ENCODE measurements around the gene FBXL13. TPM values are rescaled to one million over a fixed set of nuclear protein-coding genes. Genes with fewer than 3 reads are reported as not detected.
"Not testable (repeated sequence)": the region's sequence is repeated elsewhere in the genome, so short reads cannot be mapped to it uniquely, and the experiment has no call there.

FBXL13 gene
- total and polyA plus RNA-seq, 2 experiments from 2014 or later, result 1.2 to 2.5 TPM

DNA sequence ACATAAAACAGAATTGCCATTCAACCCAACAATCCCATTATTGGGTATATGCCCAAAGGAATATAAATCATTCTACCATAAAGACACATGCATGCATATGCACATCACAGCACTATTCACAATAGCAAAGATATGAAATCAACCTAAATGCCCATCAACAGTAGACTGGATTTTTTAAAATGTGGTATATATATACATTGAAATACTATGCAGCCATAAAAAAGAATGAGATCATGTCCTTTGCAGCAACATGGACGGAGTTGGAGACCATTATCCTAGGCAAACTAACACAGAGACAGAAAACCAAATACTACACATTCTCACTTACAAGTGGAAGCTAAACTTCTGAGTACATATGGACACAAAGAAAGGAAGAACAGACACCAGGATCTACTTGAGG lies 51.0 kb downstream of the FBXL13 start:
- not testable (repeated sequence) for H3K79me2 ChIP-seq (replicated peaks; ENCODE audit: insufficient read depth); H3K4me2 ChIP-seq; H3K4me3 ChIP-seq; H3K27ac ChIP-seq (ENCODE audit: low read depth); H3K36me3 ChIP-seq (ENCODE audit: insufficient read depth); H2AFZ ChIP-seq; H3K9me2 ChIP-seq (ENCODE audit: insufficient read depth); H3K27ac Mint-ChIP-seq; H3K27me3 ChIP-seq (ENCODE audit: insufficient read depth); H4K20me1 ChIP-seq (replicated peaks; ENCODE audit: insufficient read depth); H3K27me3 Mint-ChIP-seq (ENCODE audit: insufficient read depth, low read depth, poor library complexity); H3K4me1 Mint-ChIP-seq; ATAC-seq; DNase-seq (ENCODE audit: low spot score); H3F3A ChIP-seq (replicated peaks; ENCODE audit: low read depth); H3K4me3 Mint-ChIP-seq; H3K4me1 ChIP-seq (ENCODE audit: insufficient read depth)
- Mint-ChIP-seq H3K36me3 (ENCODE audit: low read depth) (peaks cover 23% of the 10 kb centered on the region), H3K9me3 (peaks cover 31% of the 10 kb centered on the region)

DNA sequence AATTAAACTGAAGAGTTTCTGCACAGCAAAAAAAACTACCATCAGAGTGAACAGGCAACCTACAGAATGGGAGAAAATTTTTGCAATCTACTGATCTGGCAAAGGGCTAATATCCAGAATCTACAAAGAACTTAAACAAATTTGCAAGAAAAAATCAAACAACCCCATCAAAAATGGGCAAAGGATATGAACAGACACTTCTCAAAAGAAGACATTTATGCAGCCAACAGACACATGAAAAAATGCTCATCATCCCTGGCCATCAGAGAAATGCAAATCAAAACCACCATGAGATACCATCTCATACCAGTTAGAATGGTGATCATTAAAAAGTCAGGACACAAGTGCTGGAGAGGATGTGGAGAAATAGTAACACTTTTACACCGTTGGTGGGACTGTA lies 53.1 kb downstream of the FBXL13 start:
- not testable (repeated sequence) for H3K4me1 ChIP-seq (ENCODE audit: insufficient read depth); H3K79me2 ChIP-seq (replicated peaks; ENCODE audit: insufficient read depth); H3K27me3 Mint-ChIP-seq (ENCODE audit: insufficient read depth, low read depth, poor library complexity); H3K4me3 Mint-ChIP-seq; DNase-seq (ENCODE audit: low spot score); H3K27ac ChIP-seq (ENCODE audit: low read depth); H3K27me3 ChIP-seq (ENCODE audit: insufficient read depth); H3K4me3 ChIP-seq; H3K4me2 ChIP-seq; H2AFZ ChIP-seq; ATAC-seq; H4K20me1 ChIP-seq (replicated peaks; ENCODE audit: insufficient read depth); H3F3A ChIP-seq (replicated peaks; ENCODE audit: low read depth); H3K27ac Mint-ChIP-seq; H3K9me2 ChIP-seq (ENCODE audit: insufficient read depth); H3K4me1 Mint-ChIP-seq; H3K36me3 ChIP-seq (ENCODE audit: insufficient read depth)
- Mint-ChIP-seq H3K36me3 (ENCODE audit: low read depth) (peaks cover 34% of the 10 kb centered on the region), H3K9me3 (peaks cover 44% of the 10 kb centered on the region)

- not testable (repeated sequence) for H3K27ac Mint-ChIP-seq; H3K27ac ChIP-seq (ENCODE audit: low read depth); H3K4me1 ChIP-seq (ENCODE audit: insufficient read depth); DNase-seq (ENCODE audit: low spot score); H3K27me3 ChIP-seq (ENCODE audit: insufficient read depth); H3K4me3 ChIP-seq; H3F3A ChIP-seq (replicated peaks; ENCODE audit: low read depth); H3K4me3 Mint-ChIP-seq; H4K20me1 ChIP-seq (replicated peaks; ENCODE audit: insufficient read depth); H3K4me2 ChIP-seq; H3K36me3 ChIP-seq (ENCODE audit: insufficient read depth); H2AFZ ChIP-seq; H3K27me3 Mint-ChIP-seq (ENCODE audit: insufficient read depth, low read depth, poor library complexity); H3K4me1 Mint-ChIP-seq; ATAC-seq; H3K79me2 ChIP-seq (replicated peaks; ENCODE audit: insufficient read depth); H3K9me2 ChIP-seq (ENCODE audit: insufficient read depth)
- Mint-ChIP-seq H3K9me3 (peaks cover 50% of the 10 kb centered on the region), H3K36me3 (ENCODE audit: low read depth) (peaks cover 40% of the 10 kb centered on the region)
Measured at GRCh38 chr7:103020876-103021275, 53.7 kb downstream of the FBXL13 start.

- H3K9me2 ChIP-seq (ENCODE audit: insufficient read depth); H3K36me3 ChIP-seq (ENCODE audit: insufficient read depth); H4K20me1 ChIP-seq (replicated peaks; ENCODE audit: insufficient read depth); H3K4me3 Mint-ChIP-seq; H3K4me3 ChIP-seq; H3K27me3 Mint-ChIP-seq (ENCODE audit: insufficient read depth, low read depth, poor library complexity); DNase-seq (ENCODE audit: low spot score); H3K79me2 ChIP-seq (replicated peaks; ENCODE audit: insufficient read depth); H2AFZ ChIP-seq; ATAC-seq; H3K27me3 ChIP-seq (ENCODE audit: insufficient read depth); H3K4me1 Mint-ChIP-seq; H3K4me1 ChIP-seq (ENCODE audit: insufficient read depth); H3F3A ChIP-seq (replicated peaks; ENCODE audit: low read depth); H3K4me2 ChIP-seq; H3K27ac ChIP-seq (ENCODE audit: low read depth); H3K27ac Mint-ChIP-seq: not testable (repeated sequence)
- peaks cover 70% of the 10 kb centered on the region for H3K9me3 Mint-ChIP-seq
- peaks cover 62% of the 10 kb centered on the region for H3K36me3 Mint-ChIP-seq (ENCODE audit: low read depth)
Measured at GRCh38 chr7:103018295-103018694, 56.3 kb downstream of the FBXL13 start.

DNA sequence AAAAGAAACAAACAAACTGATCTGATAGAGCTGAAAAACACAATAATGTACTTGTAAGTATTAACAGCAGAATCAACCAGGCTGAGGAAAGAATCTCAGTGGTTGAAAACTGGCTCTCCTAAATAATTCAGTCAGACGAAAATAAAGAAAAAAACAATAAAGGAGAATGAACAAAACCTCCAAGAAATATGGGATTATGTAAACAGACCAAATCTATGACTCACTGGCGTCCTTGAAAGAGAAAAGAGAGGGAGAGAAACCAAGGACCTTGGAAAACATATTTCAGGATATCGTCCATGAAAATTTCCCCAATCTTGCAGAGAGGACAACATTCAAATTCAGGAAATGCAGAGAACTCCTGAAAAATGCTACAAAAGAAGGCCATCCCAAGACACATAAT lies 62.9 kb downstream of the FBXL13 start:
- H3K27ac ChIP-seq (ENCODE audit: low read depth), result no peak overlapping the region
- H3K9me2 ChIP-seq (ENCODE audit: insufficient read depth), result no peaks in the 10 kb centered on the region
- Mint-ChIP-seq H3K27me3 (ENCODE audit: insufficient read depth, low read depth, poor library complexity) (no peaks in the 10 kb centered on the region), H3K36me3 (ENCODE audit: low read depth) (peaks cover 29% of the 10 kb centered on the region), H3K27ac (no peak overlapping the region), H3K4me1 (no peaks in the 10 kb centered on the region), H3K9me3 (peaks cover 28% of the 10 kb centered on the region), H3K4me3 (no peak overlapping the region)
- no peak overlapping the region for H2AFZ ChIP-seq
- no peaks in the 10 kb centered on the region for H4K20me1 ChIP-seq (replicated peaks; ENCODE audit: insufficient read depth)
- no peaks in the 10 kb centered on the region for H3K27me3 ChIP-seq (ENCODE audit: insufficient read depth)
- no peak for DNase-seq (ENCODE audit: low spot score)
- H3K79me2 ChIP-seq (replicated peaks; ENCODE audit: insufficient read depth), result no peaks in the 10 kb centered on the region
- no peak for ATAC-seq
- H3F3A ChIP-seq (replicated peaks; ENCODE audit: low read depth), result no peaks in the 10 kb centered on the region
- H3K4me1 ChIP-seq (ENCODE audit: insufficient read depth), result no peaks in the 10 kb centered on the region
- no peaks in the 10 kb centered on the region; the same call in 1 of the 2 replicates for H3K36me3 ChIP-seq (ENCODE audit: insufficient read depth)
- H3K4me3 ChIP-seq, result no peak overlapping the region
- no peak overlapping the region for H3K4me2 ChIP-seq
- no peak for TF ChIP-seq NANOG (IDR thresholded peaks at IDR 0.05; ENCODE audit: borderline replicate concordance)
- TF ChIP-seq ZNF114 (CRISPR knock-in tag; IDR thresholded peaks at IDR 0.05), result no peak
- no peak for TF ChIP-seq POLR2AphosphoS5 (IDR thresholded peaks at IDR 0.05; ENCODE audit: low read depth)
- TF ChIP-seq, protein P1, sequence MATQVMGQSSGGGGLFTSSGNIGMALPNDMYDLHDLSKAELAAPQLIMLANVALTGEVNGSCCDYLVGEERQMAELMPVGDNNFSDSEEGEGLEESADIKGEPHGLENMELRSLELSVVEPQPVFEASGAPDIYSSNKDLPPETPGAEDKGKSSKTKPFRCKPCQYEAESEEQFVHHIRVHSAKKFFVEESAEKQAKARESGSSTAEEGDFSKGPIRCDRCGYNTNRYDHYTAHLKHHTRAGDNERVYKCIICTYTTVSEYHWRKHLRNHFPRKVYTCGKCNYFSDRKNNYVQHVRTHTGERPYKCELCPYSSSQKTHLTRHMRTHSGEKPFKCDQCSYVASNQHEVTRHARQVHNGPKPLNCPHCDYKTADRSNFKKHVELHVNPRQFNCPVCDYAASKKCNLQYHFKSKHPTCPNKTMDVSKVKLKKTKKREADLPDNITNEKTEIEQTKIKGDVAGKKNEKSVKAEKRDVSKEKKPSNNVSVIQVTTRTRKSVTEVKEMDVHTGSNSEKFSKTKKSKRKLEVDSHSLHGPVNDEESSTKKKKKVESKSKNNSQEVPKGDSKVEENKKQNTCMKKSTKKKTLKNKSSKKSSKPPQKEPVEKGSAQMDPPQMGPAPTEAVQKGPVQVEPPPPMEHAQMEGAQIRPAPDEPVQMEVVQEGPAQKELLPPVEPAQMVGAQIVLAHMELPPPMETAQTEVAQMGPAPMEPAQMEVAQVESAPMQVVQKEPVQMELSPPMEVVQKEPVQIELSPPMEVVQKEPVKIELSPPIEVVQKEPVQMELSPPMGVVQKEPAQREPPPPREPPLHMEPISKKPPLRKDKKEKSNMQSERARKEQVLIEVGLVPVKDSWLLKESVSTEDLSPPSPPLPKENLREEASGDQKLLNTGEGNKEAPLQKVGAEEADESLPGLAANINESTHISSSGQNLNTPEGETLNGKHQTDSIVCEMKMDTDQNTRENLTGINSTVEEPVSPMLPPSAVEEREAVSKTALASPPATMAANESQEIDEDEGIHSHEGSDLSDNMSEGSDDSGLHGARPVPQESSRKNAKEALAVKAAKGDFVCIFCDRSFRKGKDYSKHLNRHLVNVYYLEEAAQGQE (IDR thresholded peaks at IDR 0.05; ENCODE audit: unreplicated experiment), result no peak
- no peak for TF ChIP-seq EZH2 (IDR thresholded peaks at IDR 0.05; ENCODE audit: low read depth, unreplicated experiment)

Measured in GM23338 (cell line).